Hepatocyte (in vitro differentiated cells): Measurements from ENCODE around the gene INTS13.

Source experiments
- EZH2 ChIP-seq: fragments of 200-600 bp; sonication (generic); IDR thresholded peaks from 2 replicates; pipeline ENCODE4 v1.6.1; 2016; ENCODE audit warnings: antibody characterized with exemption, mild to moderate bottlenecking, borderline replicate concordance
- EZH2phosphoT487 ChIP-seq: fragments of 200-600 bp; sonication (generic); IDR thresholded peaks from one replicate; pipeline ENCODE4 v1.6.1; 2018; ENCODE audit warnings: antibody characterized with exemption, mild to moderate bottlenecking, low read depth, moderate library complexity; ENCODE audit not compliant: unreplicated experiment, severe bottlenecking

- TF ChIP-seq EZH2phosphoT487 (no peak), EZH2 (no peak)
Measured at GRCh38 chr12:26961803-26962202, 24.0 kb upstream of the INTS13 start.
